Measurements from ENCODE around the gene ZFP69B.

DNA sequence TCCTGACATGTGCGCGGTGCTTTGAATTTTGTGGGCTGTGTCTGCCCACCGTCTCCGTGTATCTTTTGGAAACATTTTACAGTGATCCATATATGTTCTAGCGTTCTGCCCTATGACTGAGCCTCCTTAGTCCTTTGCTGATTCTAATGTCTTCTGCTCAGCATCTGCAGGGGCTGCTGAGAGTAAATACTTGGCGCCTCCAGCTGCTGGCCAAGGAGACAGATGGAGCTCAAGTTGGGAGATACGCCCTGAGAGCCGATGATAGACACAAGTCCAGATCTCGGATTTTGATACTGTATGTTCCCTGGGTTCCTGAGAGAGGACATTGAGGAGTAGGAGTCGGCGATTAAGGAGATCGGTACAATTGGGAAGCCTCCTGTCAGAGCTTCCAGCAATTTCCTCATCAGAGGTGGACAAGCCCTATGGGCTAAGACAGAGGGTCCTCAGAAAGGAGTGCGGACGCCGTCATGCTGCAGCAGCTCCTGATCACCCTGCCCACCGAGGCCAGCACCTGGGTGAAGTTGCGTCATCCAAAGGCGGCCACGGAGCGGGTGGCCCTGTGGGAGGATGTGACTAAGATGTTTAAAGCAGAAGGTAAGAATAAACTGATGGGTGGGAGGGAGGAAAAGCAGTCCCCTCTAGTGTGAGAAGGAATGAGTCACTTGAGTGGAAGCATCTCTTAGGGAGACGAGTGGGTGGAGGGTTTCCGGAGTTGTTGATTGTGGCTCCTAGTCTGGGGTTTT is 390 bp downstream of the ZFP69B start:
- TF ChIP-seq CTCF (IDR thresholded peaks at IDR 0.05 in 8 of 11, conservative IDR thresholded peaks at IDR 0.05 in 3 of 11) (no peak), POLR2AphosphoS5 (IDR thresholded peaks at IDR 0.05) (peak; percentile 13 to 41 (median 36))
